Mammary epithelial cell (primary cell): ENCODE results near the gene EP400.
"Not testable (repeated sequence)": the region's sequence is repeated elsewhere in the genome, so short reads cannot be mapped to it uniquely, and the experiment has no call there.

Source experiments
- EZH2 ChIP-seq: IDR thresholded peaks from 2 replicates; pipeline ENCODE4 v1.6.1; 2012; ENCODE audit warnings: low read length, inconsistent platforms, borderline replicate concordance
- TF ChIP-seq, protein P1 (sequence below), 2 donors: IDR thresholded peaks in 1 of 2; conservative IDR thresholded peaks in 1 of 2; 2 replicates each; pipeline ENCODE4 v1.5.1; 2011 to 2012; ENCODE audit warnings: inconsistent platforms in 2 of 2, low read length in 2 of 2, mild to moderate bottlenecking in 2 of 2, control low read depth in 1 of 2, low read depth in 1 of 2; ENCODE audit not compliant: insufficient read depth in 1 of 2; ENCODE audit errors: extremely low read depth in 1 of 2

DNA sequence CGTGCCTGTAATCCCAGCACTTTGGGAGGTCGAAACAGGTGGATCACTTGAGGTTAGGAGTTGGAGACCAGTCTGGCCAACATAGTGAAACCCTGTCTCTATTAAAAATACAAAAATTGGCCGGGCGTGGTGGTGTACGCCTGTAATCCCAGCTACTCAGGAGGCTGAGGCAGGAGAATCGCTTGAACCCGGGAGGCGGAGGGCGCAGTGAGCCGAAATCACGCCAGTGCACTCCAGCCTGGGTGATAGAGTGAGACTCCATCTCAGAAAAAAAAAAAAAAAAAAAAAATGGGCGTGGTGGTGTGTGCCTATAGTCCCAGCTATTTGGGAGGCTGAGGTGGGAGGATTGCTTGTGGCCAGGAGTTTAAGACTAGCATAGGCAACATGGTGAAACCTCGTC lies 4.7 kb downstream of the EP400 start:
- TF ChIP-seq, protein P1, sequence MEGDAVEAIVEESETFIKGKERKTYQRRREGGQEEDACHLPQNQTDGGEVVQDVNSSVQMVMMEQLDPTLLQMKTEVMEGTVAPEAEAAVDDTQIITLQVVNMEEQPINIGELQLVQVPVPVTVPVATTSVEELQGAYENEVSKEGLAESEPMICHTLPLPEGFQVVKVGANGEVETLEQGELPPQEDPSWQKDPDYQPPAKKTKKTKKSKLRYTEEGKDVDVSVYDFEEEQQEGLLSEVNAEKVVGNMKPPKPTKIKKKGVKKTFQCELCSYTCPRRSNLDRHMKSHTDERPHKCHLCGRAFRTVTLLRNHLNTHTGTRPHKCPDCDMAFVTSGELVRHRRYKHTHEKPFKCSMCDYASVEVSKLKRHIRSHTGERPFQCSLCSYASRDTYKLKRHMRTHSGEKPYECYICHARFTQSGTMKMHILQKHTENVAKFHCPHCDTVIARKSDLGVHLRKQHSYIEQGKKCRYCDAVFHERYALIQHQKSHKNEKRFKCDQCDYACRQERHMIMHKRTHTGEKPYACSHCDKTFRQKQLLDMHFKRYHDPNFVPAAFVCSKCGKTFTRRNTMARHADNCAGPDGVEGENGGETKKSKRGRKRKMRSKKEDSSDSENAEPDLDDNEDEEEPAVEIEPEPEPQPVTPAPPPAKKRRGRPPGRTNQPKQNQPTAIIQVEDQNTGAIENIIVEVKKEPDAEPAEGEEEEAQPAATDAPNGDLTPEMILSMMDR (conservative IDR thresholded peaks at IDR 0.05 in 1 of 2, IDR thresholded peaks at IDR 0.05 in 1 of 2; ENCODE audit: extremely low read depth in 1 of 2, insufficient read depth in 1 of 2, low read depth in 1 of 2, low read length in 2 of 2) = not testable (repeated sequence)
- TF ChIP-seq EZH2 = not testable (repeated sequence)
